B cell (primary cell): ENCODE results near the gene ANGPTL8. TPM values are rescaled to one million over a fixed set of nuclear protein-coding genes. Genes with fewer than 3 reads are reported as not detected.

ENCODE experiments used
- ATAC-seq: fragments of 200-7000 bp; cut with Tn5 transposase; one replicate; pipeline ENCODE4 v1.10.0; 2021; ENCODE audit warnings: low read depth, mild to moderate bottlenecking, moderate number of reproducible peaks, moderate library complexity
- CTCF ChIA-PET: fragments of 350-600 bp; sonication (Branson Sonifier 250); formaldehyde crosslinking; loops from one replicate; lab custom pipeline; 2021; ENCODE audit warnings: antibody characterized with exemption, inconsistent platforms; lab: Charles Lee
- POLR2A ChIA-PET: fragments of 350-600 bp; sonication (Branson Sonifier 250); formaldehyde crosslinking; loops from one replicate; lab custom pipeline; 2021; ENCODE audit warnings: antibody characterized with exemption; lab: Charles Lee
- DNase-seq: peaks from one replicate; pipeline ENCODE4 v3.0.0; 2013
- H2AFZ ChIP-seq: 2 replicates; pipeline ENCODE4 v1.6.1; 2012; ENCODE audit warnings: mild to moderate bottlenecking, low read depth, low read length; ENCODE audit not compliant: insufficient read depth, poor library complexity, severe bottlenecking
- H3K27ac ChIP-seq, 2 donors: 1 replicate in 1 of 2; 2 replicates in 1 of 2; pipeline ENCODE4 v1.5.1; 2012 to 2013; ENCODE audit warnings: low read length in 2 of 2, mild to moderate bottlenecking in 2 of 2, moderate library complexity in 1 of 2
- H3K27me3 ChIP-seq, 4 experiments: fragments of 200-600 bp in 1 of 4; sonication (generic) in 1 of 4; replicated peaks in 1 of 4; 1 replicate in 2 of 4; 2 replicates in 2 of 4; pipeline versions ENCODE4 v1.6.1 to v1.7.0; 2013 to 2016; ENCODE audit warnings: low read length in 3 of 4, mild to moderate bottlenecking in 2 of 4, mixed read lengths in 1 of 4, moderate library complexity in 1 of 4; ENCODE audit not compliant: insufficient read depth in 4 of 4, control insufficient read depth in 3 of 4; ENCODE audit errors: control extremely low read depth in 1 of 4
- H3K36me3 ChIP-seq, 2 experiments: replicated peaks in 1 of 2; 1 replicate in 1 of 2; 2 replicates in 1 of 2; pipeline versions ENCODE4 v1.6.1 to v1.7.1; 2013; ENCODE audit warnings: low read length in 1 of 2; ENCODE audit not compliant: insufficient read depth in 2 of 2, control insufficient read depth in 1 of 2; ENCODE audit errors: control extremely low read depth in 1 of 2, extremely low read depth in 1 of 2
- H3K4me1 ChIP-seq, 2 donors: fragments of 200-600 bp in 1 of 2; sonication (generic) in 1 of 2; 1 replicate in 1 of 2; 2 replicates in 1 of 2; pipeline versions ENCODE4 v1.5.1 to v1.6.1; 2013 to 2017; ENCODE audit warnings: low read length in 2 of 2; ENCODE audit not compliant: control insufficient read depth in 2 of 2, insufficient read depth in 2 of 2
- H3K4me2 ChIP-seq: replicated peaks from 2 replicates; pipeline ENCODE3; 2012; ENCODE audit warnings: mild to moderate bottlenecking, low read depth, low read length; ENCODE audit not compliant: poor library complexity, severe bottlenecking
- H3K4me3 ChIP-seq, 5 experiments: fragments of 200-600 bp in 1 of 5; sonication (generic) in 1 of 5; 1 replicate in 3 of 5; 2 replicates in 2 of 5; pipeline versions ENCODE4 v1.5.1 to v1.7.0; 2011 to 2016; ENCODE audit warnings: low read length in 4 of 5, mild to moderate bottlenecking in 4 of 5, low read depth in 2 of 5, control low read depth in 1 of 5, moderate library complexity in 1 of 5; ENCODE audit not compliant: insufficient read depth in 1 of 5; ENCODE audit errors: control extremely low read depth in 1 of 5, extremely low read depth in 1 of 5
- H3K79me2 ChIP-seq: fragments of 200-600 bp; sonication (generic); one replicate; pipeline ENCODE4 v1.6.0; 2016; ENCODE audit warnings: low read length; ENCODE audit not compliant: control insufficient read depth, insufficient read depth
- H3K9ac ChIP-seq: fragments of 200-600 bp; sonication (generic); 2 replicates; pipeline ENCODE4 v1.6.1; 2017; ENCODE audit warnings: mild to moderate bottlenecking, low read length, moderate library complexity
- H3K9me3 ChIP-seq, 3 donors: one replicate each; pipeline versions ENCODE4 v1.6.1 to v1.7.1; 2013; ENCODE audit warnings: low read length in 2 of 3; ENCODE audit not compliant: control insufficient read depth in 2 of 3, insufficient read depth in 1 of 3; ENCODE audit errors: control extremely low read depth in 1 of 3
- H4K20me1 ChIP-seq: 2 replicates; pipeline ENCODE4 v1.6.0; 2012; ENCODE audit warnings: mild to moderate bottlenecking, low read length; ENCODE audit not compliant: insufficient read depth, control insufficient read depth, poor library complexity, severe bottlenecking
- H3K27ac Mint-ChIP-seq: one replicate; pipeline ENCODE4 v1.8.0; 2021; ENCODE audit warnings: mixed read lengths
- H3K27me3 Mint-ChIP-seq: one replicate; pipeline ENCODE4 v1.8.0; 2021; ENCODE audit warnings: mixed read lengths
- H3K4me1 Mint-ChIP-seq: one replicate; pipeline ENCODE4 v1.8.0; 2021; ENCODE audit warnings: mixed read lengths
- H3K4me3 Mint-ChIP-seq: one replicate; pipeline ENCODE4 v1.8.0; 2021; ENCODE audit warnings: mixed read lengths
- H3K9me3 Mint-ChIP-seq: one replicate; pipeline ENCODE4 v1.8.0; 2022; ENCODE audit warnings: mixed read lengths; ENCODE audit not compliant: insufficient read depth
- EZH2 ChIP-seq: IDR thresholded peaks from 2 replicates; pipeline ENCODE4 v1.6.1; 2012; ENCODE audit warnings: borderline replicate concordance, low read depth, mild to moderate bottlenecking, moderate library complexity, low read length; ENCODE audit not compliant: insufficient read depth, poor library complexity, severe bottlenecking
- whole genome bisulfite sequencing: methylation state at CpG from one replicate; pipeline ENCODE4 v1.1.5; 2013; ENCODE audit warnings: missing lambda C conversion rate; ENCODE audit not compliant: insufficient coverage; 5-methylcytosine and 5-hydroxymethylcytosine counted together
- intact Hi-C: fragments of 100-400 bp; cut with micrococcal nuclease; formaldehyde crosslinking; loops from one replicate; pipeline ENCODE4 v1.10.0; 2022
- polyA plus RNA-seq: library from polyadenylated mRNA; depleted of rRNA; stranded (reverse); fragments of >200 nt; gene quantifications from 2 replicates; pipeline ENCODE4 v1.2.3, GENCODE V29; 2012
- total RNA-seq, 2 donors: library from RNA; stranded (reverse); fragments of 120-200 nt in 1 of 2; gene quantifications; 1 replicate in 1 of 2; 2 replicates in 1 of 2; pipeline versions ENCODE4 v1.2.3 to v1.2.4, GENCODE V29; 2013 to 2022
- TF ChIP-seq, protein P1 (sequence below): fragments of 200-600 bp; IDR thresholded peaks from one replicate; pipeline ENCODE4 v1.8.0; 2022; ENCODE audit warnings: antibody characterized with exemption, mild to moderate bottlenecking

Gene ANGPTL8
- total and polyA plus RNA-seq, 2 donors (not counting 1 experiment from before 2014, with no cell fraction given), result not detected

DNA sequence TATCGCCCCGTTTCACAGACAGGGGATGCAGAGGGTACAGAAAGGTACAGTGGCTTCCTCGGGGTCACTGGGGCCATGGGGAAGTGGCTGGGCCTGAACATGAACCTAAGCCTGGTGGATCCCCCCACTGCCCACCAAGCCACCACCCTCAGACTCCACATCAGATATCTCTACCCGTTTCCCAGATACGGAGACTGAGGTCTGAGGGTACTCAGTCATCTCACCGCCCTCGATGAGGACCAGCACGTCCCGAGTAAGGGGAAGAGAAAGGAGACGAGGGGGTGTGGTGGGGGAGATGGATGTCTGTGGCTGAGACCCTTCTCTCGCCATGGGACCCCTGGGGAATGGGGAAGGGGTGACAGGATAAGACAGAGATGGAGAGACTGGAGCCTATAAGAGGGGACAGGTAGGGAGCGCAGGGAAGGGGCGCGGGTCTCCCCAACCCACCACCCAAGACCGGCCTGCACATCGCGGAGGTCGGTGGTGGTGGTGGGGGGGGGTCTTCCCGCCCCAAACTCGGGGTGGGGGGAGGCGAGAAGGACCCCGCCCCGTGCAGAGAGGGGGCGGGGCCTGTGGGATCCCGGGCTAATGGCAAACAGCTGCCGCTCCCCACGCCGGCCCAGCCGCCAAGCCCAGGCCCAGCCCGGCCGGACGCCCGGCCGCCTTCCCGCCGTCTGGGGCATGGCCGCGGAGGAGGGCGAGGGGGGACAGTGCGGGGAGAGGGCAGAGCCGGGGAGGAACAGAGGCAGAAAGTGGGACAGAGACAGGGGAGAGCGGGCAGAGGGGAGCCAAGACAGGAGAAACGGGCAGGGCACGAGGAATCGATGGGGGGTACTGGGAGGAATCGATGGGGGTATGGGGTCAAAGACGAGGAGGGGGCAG, 42.8 kb upstream of the ANGPTL8 start:
- peak overlapping the region; percentile 80 for H2AFZ ChIP-seq
- no peak for TF ChIP-seq EZH2
- TF ChIP-seq, protein P1, sequence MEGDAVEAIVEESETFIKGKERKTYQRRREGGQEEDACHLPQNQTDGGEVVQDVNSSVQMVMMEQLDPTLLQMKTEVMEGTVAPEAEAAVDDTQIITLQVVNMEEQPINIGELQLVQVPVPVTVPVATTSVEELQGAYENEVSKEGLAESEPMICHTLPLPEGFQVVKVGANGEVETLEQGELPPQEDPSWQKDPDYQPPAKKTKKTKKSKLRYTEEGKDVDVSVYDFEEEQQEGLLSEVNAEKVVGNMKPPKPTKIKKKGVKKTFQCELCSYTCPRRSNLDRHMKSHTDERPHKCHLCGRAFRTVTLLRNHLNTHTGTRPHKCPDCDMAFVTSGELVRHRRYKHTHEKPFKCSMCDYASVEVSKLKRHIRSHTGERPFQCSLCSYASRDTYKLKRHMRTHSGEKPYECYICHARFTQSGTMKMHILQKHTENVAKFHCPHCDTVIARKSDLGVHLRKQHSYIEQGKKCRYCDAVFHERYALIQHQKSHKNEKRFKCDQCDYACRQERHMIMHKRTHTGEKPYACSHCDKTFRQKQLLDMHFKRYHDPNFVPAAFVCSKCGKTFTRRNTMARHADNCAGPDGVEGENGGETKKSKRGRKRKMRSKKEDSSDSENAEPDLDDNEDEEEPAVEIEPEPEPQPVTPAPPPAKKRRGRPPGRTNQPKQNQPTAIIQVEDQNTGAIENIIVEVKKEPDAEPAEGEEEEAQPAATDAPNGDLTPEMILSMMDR, result no peak
- Mint-ChIP-seq H3K4me3 (peak overlapping the region; percentile 80), H3K4me1 (peaks cover 18% of the 10 kb centered on the region), H3K27me3 (peaks cover 11% of the 10 kb centered on the region), H3K27ac (no peak overlapping the region), H3K9me3 (no peaks in the 10 kb centered on the region)
- peak overlapping the region; percentile 94 for H3K4me2 ChIP-seq
- peak overlapping the region; percentile 64 for H3K9ac ChIP-seq
- ChIA-PET CTCF (interaction anchor here (0.6 kb wide), 1 partner anchor 573 kb away, joined by 3 read pairs; no protein-coding TSS in a partner anchor), POLR2A (no interaction called here)
- peaks cover 18 to 28% of the 10 kb centered on the region in 2 donors for H3K4me1 ChIP-seq
- peaks cover 0 to 16% (median 2%) of the 10 kb centered on the region in 3 donors for H3K9me3 ChIP-seq
- H3K27ac ChIP-seq, result no peak overlapping the region
- 3% methylated on average over 32 of the region's 47 CpGs for WGBS
- no peaks in the 10 kb centered on the region for H3K79me2 ChIP-seq
- H3K4me3 ChIP-seq, result peak overlapping the region in 4 of 5 experiments; percentile 31 to 62 (median 54)
- peaks cover 0 to 36% (median 8%) of the 10 kb centered on the region in 4 experiments for H3K27me3 ChIP-seq
- no peaks in the 10 kb centered on the region for H3K36me3 ChIP-seq
- ATAC-seq, result no peak
- no peaks in the 10 kb centered on the region for H4K20me1 ChIP-seq
- intact Hi-C loops, result loop anchor here (5.0 kb wide), 1 partner anchor 39 kb away; the partner anchor contains the start of gene SPC24
- no peak for DNase-seq
